GM11168 (cell line): ENCODE data around the gene RBBP5.
"Not testable (repeated sequence)": the region's sequence is repeated elsewhere in the genome, so short reads cannot be mapped to it uniquely, and the experiment has no call there.

Experiments used
- in situ Hi-C: fragments of 300-500 bp; cut with MboI; formaldehyde crosslinking; loops from one replicate; pipeline ENCODE4 v1.12.0; 2022; ENCODE audit warnings: low sequenced_read_pairs; ENCODE audit not compliant: unreplicated experiment

RBBP5 gene

GRCh38 chr1:205121660-205122488, at the start of gene RBBP5:
Gene RBBP5, minus strand, starts transcription at chr1:205121978. Its CDS starts 105 bp downstream, at chr1:205121873.
- in situ Hi-C loops = no loop called here

GRCh38 chr1:205171369-205171768, 49.6 kb upstream of the RBBP5 start:
- in situ Hi-C loops = no loop called here

GRCh38 chr1:205170532-205171269, 48.9 kb upstream of the RBBP5 start:
- in situ Hi-C loops = no loop called here

- in situ Hi-C loops = no loop called here
Measured at GRCh38 chr1:205169248-205169647, 47.5 kb upstream of the RBBP5 start.

- in situ Hi-C loops = no loop called here
Measured at GRCh38 chr1:205168291-205168690, 46.5 kb upstream of the RBBP5 start.

- in situ Hi-C loops = no loop called here
Measured at GRCh38 chr1:205162301-205162700, 40.5 kb upstream of the RBBP5 start.

- in situ Hi-C loops = no loop called here
Measured at GRCh38 chr1:205161076-205161475, 39.3 kb upstream of the RBBP5 start.

GRCh38 chr1:205158048-205158616, 36.4 kb upstream of the RBBP5 start:
- in situ Hi-C loops = no loop called here

GRCh38 chr1:205155665-205156377, 34.0 kb upstream of the RBBP5 start:
- in situ Hi-C loops = not testable (repeated sequence)

- in situ Hi-C loops = no loop called here
Measured at GRCh38 chr1:205152505-205152904, 30.7 kb upstream of the RBBP5 start.

- in situ Hi-C loops = no loop called here
Measured at GRCh38 chr1:205150651-205151428, 29.1 kb upstream of the RBBP5 start.

GRCh38 chr1:205147191-205147835, 25.5 kb upstream of the RBBP5 start:
- in situ Hi-C loops = no loop called here

- in situ Hi-C loops = no loop called here
Measured at GRCh38 chr1:205144751-205145150, 23.0 kb upstream of the RBBP5 start.

GRCh38 chr1:205144046-205144720, 22.4 kb upstream of the RBBP5 start:
- in situ Hi-C loops = no loop called here

- in situ Hi-C loops = no loop called here
Measured at GRCh38 chr1:205142102-205142469, 20.3 kb upstream of the RBBP5 start.

- in situ Hi-C loops = no loop called here
Measured at GRCh38 chr1:205141236-205142101, 19.7 kb upstream of the RBBP5 start.

- in situ Hi-C loops = no loop called here
Measured at GRCh38 chr1:205140113-205140512, 18.3 kb upstream of the RBBP5 start.

GRCh38 chr1:205137901-205138300, 16.1 kb upstream of the RBBP5 start:
- in situ Hi-C loops = no loop called here
